ENCODE measurements around the gene TPH2.

GRCh38 chr12:72033991-72034390, 95.3 kb downstream of the TPH2 start:
- TF ChIP-seq CTCF (IDR thresholded peaks at IDR 0.05 in 8 of 11, conservative IDR thresholded peaks at IDR 0.05 in 3 of 11) (no peak), POLR2A (IDR thresholded peaks at IDR 0.05) (no peak)
